Parathyroid adenoma (tissue), 2 donors: ENCODE data around the gene MEI1.

Experiments
- H2AFZ ChIP-seq: fragments of 300-600 bp; sonication (generic); one replicate; pipeline ENCODE4 v1.7.0; 2017; ENCODE audit warnings: antibody characterized with exemption, mild to moderate bottlenecking
- H3K27ac ChIP-seq: fragments of 300-600 bp; sonication (generic); one replicate; pipeline ENCODE4 v1.7.0; 2017
- H3K27me3 ChIP-seq: fragments of 300-600 bp; sonication (generic); one replicate; pipeline ENCODE4 v1.7.0; 2017; ENCODE audit warnings: low read length; ENCODE audit not compliant: control insufficient read depth, insufficient read depth
- H3K36me3 ChIP-seq: fragments of 300-600 bp; sonication (generic); one replicate; pipeline ENCODE4 v1.7.0; 2017; ENCODE audit warnings: low read length; ENCODE audit not compliant: control insufficient read depth, insufficient read depth
- H3K4me1 ChIP-seq: fragments of 300-600 bp; sonication (generic); one replicate; pipeline ENCODE4 v1.7.0; 2017; ENCODE audit warnings: control low read depth
- H3K4me2 ChIP-seq: fragments of 300-600 bp; sonication (generic); one replicate; pipeline ENCODE4 v1.7.0; 2017; ENCODE audit warnings: low read length
- H3K4me3 ChIP-seq: fragments of 300-600 bp; sonication (generic); one replicate; pipeline ENCODE4 v1.7.0; 2017; ENCODE audit warnings: low read depth, low read length
- H3K79me2 ChIP-seq: fragments of 300-600 bp; sonication (generic); one replicate; pipeline ENCODE4 v1.7.0; 2017; ENCODE audit warnings: control low read depth
- H3K9ac ChIP-seq: fragments of 300-600 bp; sonication (generic); one replicate; pipeline ENCODE4 v1.7.0; 2017; ENCODE audit warnings: mild to moderate bottlenecking
- H3K9me3 ChIP-seq: fragments of 300-600 bp; sonication (generic); one replicate; pipeline ENCODE4 v1.7.0; 2017; ENCODE audit warnings: low read length; ENCODE audit not compliant: control insufficient read depth
- TF ChIP-seq, protein P1 (sequence below): fragments of 300-600 bp; sonication (generic); IDR thresholded peaks from one replicate; pipeline ENCODE4 v1.7.0; 2017; ENCODE audit warnings: antibody characterized with exemption, mild to moderate bottlenecking
- donor health status: primary hyperparathyroidism.

Gene MEI1

DNA sequence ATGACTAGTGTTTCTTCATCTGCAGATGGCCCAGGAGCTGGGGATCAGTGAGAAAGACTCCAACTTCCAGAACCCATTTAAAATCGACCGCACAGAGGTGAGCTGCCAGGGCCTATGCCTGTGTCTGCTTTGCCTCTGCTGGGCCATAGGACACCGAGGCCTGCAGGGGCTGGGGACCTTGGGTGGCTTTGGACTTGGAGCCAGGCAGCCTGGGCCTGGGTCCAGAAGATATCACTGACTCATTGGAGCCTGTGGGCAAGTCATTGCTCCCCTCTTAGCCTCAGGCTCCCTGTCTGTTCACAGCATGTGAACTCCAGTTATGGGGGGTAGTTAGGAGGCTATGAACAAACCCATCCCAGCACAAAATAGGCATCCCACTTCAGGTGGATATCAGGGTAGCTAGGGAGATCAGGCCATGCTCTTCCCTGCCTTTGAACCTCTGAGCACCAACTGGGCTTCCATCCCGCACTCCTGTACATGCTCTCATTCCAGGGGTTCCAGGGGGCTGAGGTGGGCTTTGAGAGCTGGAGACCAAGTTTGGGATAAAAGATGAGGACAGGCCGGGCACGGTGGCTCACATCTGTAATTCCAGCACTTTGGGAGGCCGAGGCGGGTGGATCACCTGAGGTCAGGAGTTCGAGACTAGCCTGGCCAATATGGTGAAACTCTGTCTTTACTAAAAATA lies 114.6 kb downstream of the MEI1 start:
- no peaks in the 10 kb centered on the region for H3K79me2 ChIP-seq
- TF ChIP-seq, protein P1, sequence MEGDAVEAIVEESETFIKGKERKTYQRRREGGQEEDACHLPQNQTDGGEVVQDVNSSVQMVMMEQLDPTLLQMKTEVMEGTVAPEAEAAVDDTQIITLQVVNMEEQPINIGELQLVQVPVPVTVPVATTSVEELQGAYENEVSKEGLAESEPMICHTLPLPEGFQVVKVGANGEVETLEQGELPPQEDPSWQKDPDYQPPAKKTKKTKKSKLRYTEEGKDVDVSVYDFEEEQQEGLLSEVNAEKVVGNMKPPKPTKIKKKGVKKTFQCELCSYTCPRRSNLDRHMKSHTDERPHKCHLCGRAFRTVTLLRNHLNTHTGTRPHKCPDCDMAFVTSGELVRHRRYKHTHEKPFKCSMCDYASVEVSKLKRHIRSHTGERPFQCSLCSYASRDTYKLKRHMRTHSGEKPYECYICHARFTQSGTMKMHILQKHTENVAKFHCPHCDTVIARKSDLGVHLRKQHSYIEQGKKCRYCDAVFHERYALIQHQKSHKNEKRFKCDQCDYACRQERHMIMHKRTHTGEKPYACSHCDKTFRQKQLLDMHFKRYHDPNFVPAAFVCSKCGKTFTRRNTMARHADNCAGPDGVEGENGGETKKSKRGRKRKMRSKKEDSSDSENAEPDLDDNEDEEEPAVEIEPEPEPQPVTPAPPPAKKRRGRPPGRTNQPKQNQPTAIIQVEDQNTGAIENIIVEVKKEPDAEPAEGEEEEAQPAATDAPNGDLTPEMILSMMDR, result no peak
- no peak overlapping the region for H3K4me3 ChIP-seq
- H3K9ac ChIP-seq, result no peak overlapping the region
- no peaks in the 10 kb centered on the region for H3K9me3 ChIP-seq
- no peak overlapping the region for H3K27ac ChIP-seq
- no peaks in the 10 kb centered on the region for H3K36me3 ChIP-seq
- peaks cover 5% of the 10 kb centered on the region for H3K4me1 ChIP-seq
- no peak overlapping the region for H3K4me2 ChIP-seq
- no peak overlapping the region for H2AFZ ChIP-seq
- H3K27me3 ChIP-seq, result no peaks in the 10 kb centered on the region

DNA sequence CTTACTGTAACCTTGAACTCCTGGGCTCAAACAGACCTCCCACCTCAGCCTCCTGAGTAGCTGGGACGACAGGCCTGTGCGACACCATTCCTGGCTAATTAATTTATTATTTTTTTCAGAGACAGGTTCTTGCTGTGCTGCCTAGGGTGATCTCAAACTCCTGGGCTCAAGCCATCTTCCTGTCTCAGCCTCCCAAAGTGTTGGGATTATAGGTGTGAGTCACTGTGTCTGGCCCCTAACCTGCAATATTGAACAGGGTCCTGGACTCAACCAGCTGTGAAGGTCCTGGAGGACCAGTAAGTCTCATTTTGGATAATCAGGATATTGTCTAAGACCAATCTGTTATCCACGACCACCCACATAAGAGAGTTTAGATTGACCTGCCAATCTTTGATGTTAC lies 116.4 kb downstream of the MEI1 start:
- H2AFZ ChIP-seq, result no peak overlapping the region
- no peaks in the 10 kb centered on the region for H3K9me3 ChIP-seq
- H3K27me3 ChIP-seq, result no peaks in the 10 kb centered on the region
- no peak overlapping the region for H3K27ac ChIP-seq
- no peaks in the 10 kb centered on the region for H3K79me2 ChIP-seq
- peaks cover 5% of the 10 kb centered on the region for H3K4me1 ChIP-seq
- TF ChIP-seq, protein P1, result no peak
- H3K36me3 ChIP-seq, result no peaks in the 10 kb centered on the region
- no peak overlapping the region for H3K4me2 ChIP-seq
- no peak overlapping the region for H3K4me3 ChIP-seq
- no peak overlapping the region for H3K9ac ChIP-seq

DNA sequence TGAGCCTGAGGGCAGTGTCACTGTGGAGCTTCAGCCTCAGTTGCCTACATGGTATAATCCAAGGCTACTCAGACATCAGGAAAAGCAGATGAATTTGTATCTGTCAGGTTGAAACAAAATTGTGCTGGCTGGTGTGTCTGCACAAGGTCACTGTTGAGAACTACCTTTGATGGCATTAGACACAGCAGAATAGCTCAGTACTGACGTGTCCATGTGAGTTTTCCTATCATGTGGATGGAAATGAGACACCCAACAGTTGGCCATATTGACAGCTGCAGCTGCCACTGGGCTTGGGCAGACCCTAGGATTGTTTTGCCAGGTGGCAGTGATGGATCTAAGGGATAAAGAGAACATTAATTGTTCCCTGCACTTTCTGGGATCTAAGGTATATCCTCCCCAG lies 116.9 kb downstream of the MEI1 start:
- TF ChIP-seq, protein P1, result no peak
- Histone ChIP-seq H3K4me3 (no peak overlapping the region), H3K27me3 (no peaks in the 10 kb centered on the region), H3K36me3 (no peaks in the 10 kb centered on the region), H3K9ac (no peak overlapping the region), H3K4me2 (no peak overlapping the region), H3K79me2 (no peaks in the 10 kb centered on the region), H3K4me1 (peaks cover 5% of the 10 kb centered on the region), H3K9me3 (no peaks in the 10 kb centered on the region), H3K27ac (no peak overlapping the region), H2AFZ (no peak overlapping the region)

DNA sequence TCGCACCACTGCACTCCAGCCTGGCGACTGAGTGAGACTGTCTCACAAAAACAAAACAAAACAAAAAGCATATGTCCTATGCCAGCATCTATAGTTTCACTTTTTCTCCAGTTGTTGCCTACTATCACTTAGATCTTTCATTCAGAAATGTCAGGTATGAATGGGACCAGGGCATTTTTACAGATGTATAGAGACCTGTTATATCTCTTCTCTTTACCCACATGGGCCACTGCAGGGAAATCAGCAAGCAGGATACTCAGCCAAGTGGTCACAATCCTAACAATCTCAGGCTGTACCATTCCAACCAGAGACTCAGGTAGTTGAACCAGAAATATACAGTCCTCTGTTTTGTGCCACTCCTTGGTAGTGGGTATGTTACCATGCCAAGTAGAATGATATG lies 117.6 kb downstream of the MEI1 start:
- TF ChIP-seq, protein P1, result no peak
- Histone ChIP-seq H3K4me1 (peaks cover 5% of the 10 kb centered on the region), H3K4me3 (no peak overlapping the region), H3K27me3 (no peaks in the 10 kb centered on the region), H3K79me2 (no peaks in the 10 kb centered on the region), H3K4me2 (no peak overlapping the region), H3K36me3 (no peaks in the 10 kb centered on the region), H2AFZ (no peak overlapping the region), H3K9me3 (no peaks in the 10 kb centered on the region), H3K27ac (no peak overlapping the region), H3K9ac (no peak overlapping the region)

DNA sequence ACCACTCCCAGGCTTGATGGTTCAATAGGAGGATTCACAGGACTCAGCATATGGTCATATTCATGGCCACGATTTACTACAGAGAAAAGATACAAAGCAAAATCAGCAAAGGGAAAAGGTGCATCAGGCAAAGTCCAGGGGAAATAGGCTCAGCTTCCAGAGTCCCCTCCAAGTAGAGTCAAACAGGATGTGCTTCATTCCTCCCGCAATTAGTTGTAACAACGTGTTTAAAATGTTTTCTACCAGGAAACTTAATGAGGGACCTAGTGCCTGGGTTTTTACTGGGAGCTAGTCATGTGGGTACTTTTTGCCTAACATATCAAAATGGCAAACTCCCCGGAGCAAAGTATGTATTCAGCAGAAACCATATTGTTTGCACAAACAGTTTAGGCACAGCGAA lies 118.7 kb downstream of the MEI1 start:
- H3K27me3 ChIP-seq, result no peaks in the 10 kb centered on the region
- no peak overlapping the region for H3K27ac ChIP-seq
- H3K9ac ChIP-seq, result no peak overlapping the region
- H3K4me2 ChIP-seq, result no peak overlapping the region
- no peaks in the 10 kb centered on the region for H3K36me3 ChIP-seq
- H3K79me2 ChIP-seq, result no peaks in the 10 kb centered on the region
- TF ChIP-seq, protein P1, result no peak
- H3K4me1 ChIP-seq, result peaks cover 5% of the 10 kb centered on the region
- no peak overlapping the region for H3K4me3 ChIP-seq
- no peak overlapping the region for H2AFZ ChIP-seq
- H3K9me3 ChIP-seq, result no peaks in the 10 kb centered on the region
